GM12878 (cell line): ENCODE measurements around the gene CADM2. TPM values are rescaled to one million over a fixed set of nuclear protein-coding genes. Genes with fewer than 3 reads are reported as not detected.

Experiments used
- ATAC-seq: fragments of 200-7000 bp; cut with Tn5 transposase; 3 replicates; pipeline ENCODE4 v1.9.1; 2020; ENCODE audit warnings: mild to moderate bottlenecking, moderate library complexity
- BruUV-seq: library from RNA; stranded (reverse); fragments of 400-500 nt; replicated peaks from 2 replicates; lab custom pipeline; 2021; lab: Mats Ljungman, UMichigan
- CTCF ChIA-PET: fragments of 300-600 bp; sonication (Branson Sonifier 250); formaldehyde crosslinking; extraction: SDS; loops from one replicate; lab custom pipeline; 2021; ENCODE audit warnings: inconsistent platforms; lab: Yijun Ruan, JAX
- POLR2A ChIA-PET: fragments of 350-600 bp; formaldehyde crosslinking; extraction: SDS; loops from one replicate; lab custom pipeline; 2021; ENCODE audit warnings: inconsistent platforms; lab: Charles Lee
- RAD21 ChIA-PET: fragments of 300-600 bp; sonication (Branson Sonifier 250); formaldehyde crosslinking; loops from one replicate; lab custom pipeline; 2023; ENCODE audit warnings: antibody characterized with exemption; ENCODE audit not compliant: unreplicated experiment; lab: Charles Lee
- SMC1A ChIA-PET: fragments of 300-600 bp; sonication (Branson Sonifier 250); formaldehyde crosslinking; loops from one replicate; lab custom pipeline; 2023; ENCODE audit not compliant: unreplicated experiment, uncharacterized antibody; lab: Charles Lee
- DNase-seq: peaks from one replicate; pipeline ENCODE4 v3.0.0-alpha.2; 2011; ENCODE audit warnings: low read depth, low spot score
- FAIRE-seq: peaks from 3 replicates; lab custom pipeline; 2011; peaks lifted over from hg19 to GRCh38; lab: Jason Lieb, UNC
- H2AFZ ChIP-seq: 2 replicates; pipeline ENCODE4 v1.6.0; 2011; ENCODE audit warnings: low read depth, low read length, control low read depth; ENCODE audit not compliant: control insufficient read depth
- H3K27ac ChIP-seq: 2 replicates; pipeline ENCODE4 v1.5.1; 2011; ENCODE audit warnings: control low read depth; ENCODE audit not compliant: control insufficient read depth, insufficient read depth
- H3K27me3 ChIP-seq, 2 experiments: replicated peaks in 1 of 2; 2 replicates each; pipeline versions ENCODE4 v1.6.0 to v1.6.1; 2011; ENCODE audit warnings: low read length in 1 of 2; ENCODE audit not compliant: control insufficient read depth in 2 of 2, insufficient read depth in 2 of 2
- H3K36me3 ChIP-seq, 2 experiments: 2 replicates each; pipeline ENCODE4 v1.5.1; 2011; ENCODE audit warnings: low read length in 1 of 2; ENCODE audit not compliant: control insufficient read depth in 2 of 2, insufficient read depth in 2 of 2
- H3K4me1 ChIP-seq: 2 replicates; pipeline ENCODE4 v1.6.1; 2011; ENCODE audit warnings: mild to moderate bottlenecking, low read length, moderate library complexity, mixed read lengths; ENCODE audit not compliant: control insufficient read depth, insufficient read depth
- H3K4me2 ChIP-seq: 2 replicates; pipeline ENCODE4 v1.6.0; 2011; ENCODE audit warnings: control low read depth; ENCODE audit not compliant: control insufficient read depth, insufficient read depth
- H3K4me3 ChIP-seq: fragments of 200-600 bp; sonication (generic); 2 replicates; pipeline ENCODE4 v1.5.1; 2016
- H3K79me2 ChIP-seq: 2 replicates; pipeline ENCODE4 v1.6.0; 2011; ENCODE audit warnings: low read length; ENCODE audit not compliant: control insufficient read depth, insufficient read depth
- H3K9ac ChIP-seq: 2 replicates; pipeline ENCODE4 v1.8.0; 2011; ENCODE audit warnings: low read length, control low read depth, mixed read lengths; ENCODE audit not compliant: control insufficient read depth, insufficient read depth
- H3K9me3 ChIP-seq: replicated peaks from 3 replicates; pipeline ENCODE4 v1.5.1; 2011; ENCODE audit warnings: mild to moderate bottlenecking, low read length; ENCODE audit not compliant: control insufficient read depth, insufficient read depth
- H4K20me1 ChIP-seq: 2 replicates; pipeline ENCODE4 v1.6.0; 2011; ENCODE audit not compliant: control insufficient read depth, insufficient read depth
- ATF3 ChIP-seq: IDR thresholded peaks from 2 replicates; pipeline ENCODE4 v1.6.1; 2011; ENCODE audit warnings: low read depth, mild to moderate bottlenecking, low read length, moderate library complexity, borderline replicate concordance; ENCODE audit errors: extremely low read depth
- BCLAF1 ChIP-seq: fragments of 450-650 bp; IDR thresholded peaks from 2 replicates; pipeline ENCODE4 v1.6.1; 2017; ENCODE audit warnings: antibody characterized with exemption, mild to moderate bottlenecking, moderate library complexity
- CBX5 ChIP-seq: sonication (generic); IDR thresholded peaks from 2 replicates; pipeline ENCODE4 v1.6.1; 2016; ENCODE audit warnings: low read depth, moderate library complexity, mild to moderate bottlenecking, inconsistent platforms
- EED ChIP-seq: sonication (generic); IDR thresholded peaks from 2 replicates; pipeline ENCODE4 v1.6.1; 2016; ENCODE audit warnings: antibody characterized with exemption, low read depth
- ESRRA ChIP-seq: IDR thresholded peaks from 2 replicates; pipeline ENCODE4 v1.6.1; 2012; ENCODE audit warnings: mild to moderate bottlenecking, low read length, improper control_type of control experiment
- EZH2 ChIP-seq: IDR thresholded peaks from 2 replicates; pipeline ENCODE4 v1.6.1; 2012; ENCODE audit warnings: low read depth, mild to moderate bottlenecking, control low read depth, inconsistent platforms, low read length, borderline replicate concordance; ENCODE audit not compliant: control insufficient read depth
- IRF5 ChIP-seq: fragments of 450-650 bp; IDR thresholded peaks from 2 replicates; pipeline ENCODE4 v1.6.1; 2017; ENCODE audit warnings: borderline replicate concordance
- MAX ChIP-seq: IDR thresholded peaks from 2 replicates; pipeline ENCODE4 v1.6.1; 2012; ENCODE audit warnings: low read depth, low read length, improper control_type of control experiment
- MXI1 ChIP-seq: fragments of 150-350 bp; IDR thresholded peaks from 2 replicates; pipeline ENCODE4 v1.6.1; 2011; ENCODE audit warnings: low read depth, mild to moderate bottlenecking, inconsistent platforms, low read length, improper control_type of control experiment
- NBN ChIP-seq: fragments of 450-650 bp; IDR thresholded peaks from 2 replicates; pipeline ENCODE4 v1.6.1; 2016
- POU2F2 ChIP-seq: IDR thresholded peaks from 3 replicates; pipeline ENCODE4 v1.6.1; 2011; ENCODE audit warnings: low read depth, mild to moderate bottlenecking, low read length, borderline replicate concordance
- SIX5 ChIP-seq: IDR thresholded peaks from 2 replicates; pipeline ENCODE4 v1.6.1; 2011; ENCODE audit warnings: mild to moderate bottlenecking, low read depth, low read length, moderate library complexity; ENCODE audit not compliant: severe bottlenecking
- STAT3 ChIP-seq: IDR thresholded peaks from 2 replicates; pipeline ENCODE4 v1.6.1; 2011; ENCODE audit warnings: low read depth, low read length, improper control_type of control experiment
- TARDBP ChIP-seq: IDR thresholded peaks from 2 replicates; pipeline ENCODE4 v1.6.1; 2016; ENCODE audit warnings: borderline replicate concordance
- USF1 ChIP-seq: IDR thresholded peaks from 2 replicates; pipeline ENCODE4 v1.6.1; 2011; ENCODE audit warnings: borderline replicate concordance, low read depth, mild to moderate bottlenecking, moderate library complexity, mixed read lengths, low read length; ENCODE audit not compliant: insufficient read depth; ENCODE audit errors: extremely low read length
- ZBTB11 ChIP-seq: fragments of 450-650 bp; formaldehyde crosslinking; IDR thresholded peaks from 2 replicates; pipeline ENCODE4 v1.5.0; 2022; ENCODE audit warnings: mild to moderate bottlenecking, missing genetic modification characterization
- WGBS: methylation state at CpG from one replicate; pipeline ENCODE4 v1.1.6; 2016; ENCODE audit warnings: low lambda C conversion rate; ENCODE audit not compliant: insufficient replicate concordance, insufficient coverage; ENCODE audit errors: missing lambda C conversion rate; 5-methylcytosine and 5-hydroxymethylcytosine counted together
- in situ Hi-C: fragments of 300-500 bp; cut with MboI; formaldehyde crosslinking; loops from 9 replicates; pipeline ENCODE4 v1.14.3; 2018; ENCODE audit warnings: mixed read lengths
- intact Hi-C: fragments of 100-400 bp; cut with micrococcal nuclease; formaldehyde crosslinking; loops from one replicate; pipeline ENCODE4 v1.14.2; 2022; ENCODE audit not compliant: unreplicated experiment
- polyA plus RNA-seq, 11 experiments: library from polyadenylated mRNA; depleted of rRNA in 4 of 11; unstranded in 6 of 11; stranded (reverse) in 5 of 11; fragments of >200 nt; fragmentation: Nextera tagmentation in 4 of 11; fragmentation: Illumina TruSeq in 1 of 11; extraction: Ambion mirVana in 4 of 11; extraction: Trizol in 1 of 11; gene quantifications; 1 replicate in 1 of 11; 2 replicates in 10 of 11; pipeline versions ENCODE4 v1.2.1 to v1.2.3, GENCODE V29; 2011 to 2016; ENCODE audit warnings: inconsistent platforms in 2 of 11, missing spikeins in 2 of 11, low read depth in 1 of 11
- total RNA-seq, 4 experiments: library from RNA; depleted of rRNA in 3 of 4; stranded (reverse); fragments of >200 nt in 3 of 4; fragmentation: Illumina TruSeq in 1 of 4; extraction: Trizol in 1 of 4; gene quantifications; 2 replicates each; pipeline versions ENCODE4 v1.2.1 to v1.2.3, GENCODE V29; 2013 to 2021

The CADM2 gene
- total and polyA plus RNA-seq, 10 of the 15 experiments (the other 5 are each of a cell fraction or from before 2014, with no cell fraction given): 0.13 TPM; not detected in 9

GRCh38 chr3:85394424-85394823 is 435.6 kb downstream of the CADM2 start:
- DNase-seq (no peak), ATAC-seq (no peak), FAIRE-seq (no peak)
- Histone ChIP-seq H3K4me2 (no peak overlapping the region), H3K36me3 (no peaks in the 10 kb centered on the region), H3K9ac (no peak overlapping the region), H4K20me1 (no peaks in the 10 kb centered on the region), H2AFZ (no peak overlapping the region), H3K79me2 (no peaks in the 10 kb centered on the region), H3K27me3 (no peaks in the 10 kb centered on the region), H3K4me1 (no peaks in the 10 kb centered on the region), H3K9me3 (no peaks in the 10 kb centered on the region), H3K4me3 (no peak overlapping the region), H3K27ac (no peak overlapping the region)
- WGBS: 0% methylated on average over 1 of the region's 1 CpG
- intact Hi-C loops (no loop called here), in situ Hi-C loops (no loop called here)
- RAD21 ChIA-PET: no interaction called here
- no TSS peak for BruUV-seq
- CTCF ChIA-PET: no interaction called here
- SMC1A ChIA-PET: no interaction called here
- POLR2A ChIA-PET: no interaction called here
- TF ChIP-seq POU2F2 (no peak), MXI1 (no peak), EED (no peak), ZBTB11 (CRISPR knock-in tag) (no peak), BCLAF1 (no peak), TARDBP (no peak), STAT3 (no peak), CBX5 (no peak), USF1 (no peak), NBN (no peak), IRF5 (no peak), ESRRA (no peak), MAX (no peak), EZH2 (no peak), ATF3 (no peak), SIX5 (no peak)
